DMS153 treated with DMSO at 0.1 percent for 48 hours (cell line): Measurements from ENCODE around the gene OPN1MW.
"Not testable (repeated sequence)": the region's sequence is repeated elsewhere in the genome, so short reads cannot be mapped to it uniquely, and the experiment has no call there.

Experiments
- DNase-seq: peaks from one replicate; lab custom pipeline; 2025; ENCODE audit not compliant: unreplicated experiment; lab: John Stamatoyannopoulos, UW

Gene OPN1MW

GRCh38 chrX:154209670-154210418 lies 27.4 kb downstream of the OPN1MW start:
- not testable (repeated sequence) for DNase-seq

GRCh38 chrX:154211057-154211456 lies 28.7 kb downstream of the OPN1MW start:
- DNase-seq: not testable (repeated sequence)

- DNase-seq: not testable (repeated sequence)
Observed at GRCh38 chrX:154211499-154211898, 29.1 kb downstream of the OPN1MW start.

- not testable (repeated sequence) for DNase-seq
Observed at GRCh38 chrX:154219456-154219855, 37.1 kb downstream of the OPN1MW start, which contains the start of gene OPN1MW2. Gene OPN1MW2 (plus strand): TSS chrX:154219756. CDS start chrX:154219816, 60 bp downstream.

GRCh38 chrX:154225292-154225691 lies 42.9 kb downstream of the OPN1MW start:
- DNase-seq: not testable (repeated sequence)

GRCh38 chrX:154226706-154227105 lies 44.3 kb downstream of the OPN1MW start:
- not testable (repeated sequence) for DNase-seq

GRCh38 chrX:154231443-154231842 lies 49.0 kb downstream of the OPN1MW start:
- not testable (repeated sequence) for DNase-seq

GRCh38 chrX:154233620-154234019 lies 51.2 kb downstream of the OPN1MW start:
- DNase-seq: not testable (repeated sequence)

- not testable (repeated sequence) for DNase-seq
Observed at GRCh38 chrX:154238939-154239559, 56.7 kb downstream of the OPN1MW start.

GRCh38 chrX:154239982-154240503 lies 57.6 kb downstream of the OPN1MW start:
- DNase-seq: not testable (repeated sequence)
